Kidney (tissue), 14 donors: ENCODE measurements around the gene GPR34. TPM values are rescaled to one million over a fixed set of nuclear protein-coding genes. Genes with fewer than 3 reads are reported as not detected.
"Not testable (repeated sequence)": the region's sequence is repeated elsewhere in the genome, so short reads cannot be mapped to it uniquely, and the experiment has no call there.

Experiments used
- DNase-seq, 5 donors: peaks; one replicate each; pipeline ENCODE4 v3.0.0-alpha.2; 2013 to 2020
- FAIRE-seq: peaks from 2 replicates; lab custom pipeline; 2012; peaks lifted over from hg19 to GRCh38; lab: Jason Lieb, UNC
- H3K27ac ChIP-seq, 2 donors: one replicate each; pipeline ENCODE4 v1.7.0; 2013; ENCODE audit warnings: low read depth in 2 of 2, low read length in 2 of 2, inconsistent platforms in 1 of 2
- H3K27me3 ChIP-seq: one replicate; pipeline ENCODE4 v1.7.1; 2013; ENCODE audit warnings: low read length, inconsistent platforms; ENCODE audit not compliant: control insufficient read depth, insufficient read depth
- H3K36me3 ChIP-seq, 3 donors: one replicate each; pipeline versions ENCODE4 v1.7.0 to v1.7.1; 2013; ENCODE audit warnings: low read length in 3 of 3, control low read depth in 1 of 3, inconsistent platforms in 1 of 3; ENCODE audit not compliant: insufficient read depth in 3 of 3, control insufficient read depth in 2 of 3
- H3K4me1 ChIP-seq, 3 donors: one replicate each; pipeline versions ENCODE4 v1.7.0 to v1.7.1; 2013; ENCODE audit warnings: low read length in 3 of 3, inconsistent platforms in 1 of 3, low read depth in 1 of 3; ENCODE audit not compliant: control insufficient read depth in 2 of 3, insufficient read depth in 2 of 3
- H3K4me3 ChIP-seq, 3 donors: one replicate each; pipeline versions ENCODE4 v1.7.0 to v1.8.1; 2013; ENCODE audit warnings: low read length in 3 of 3, control low read depth in 1 of 3, inconsistent platforms in 1 of 3
- H3K9ac ChIP-seq, 3 donors: one replicate each; pipeline versions ENCODE4 v1.7.0 to v1.7.1; 2013; ENCODE audit warnings: low read length in 3 of 3, control low read depth in 1 of 3, inconsistent platforms in 1 of 3
- H3K9me3 ChIP-seq, 3 donors: one replicate each; pipeline versions ENCODE4 v1.7.0 to v1.7.1; 2013; ENCODE audit warnings: low read length in 3 of 3, control low read depth in 1 of 3, inconsistent platforms in 1 of 3; ENCODE audit not compliant: control insufficient read depth in 2 of 3, insufficient read depth in 1 of 3
- intact Hi-C: fragments of 100-400 bp; cut with DNase I; formaldehyde crosslinking; loops from one replicate; pipeline ENCODE4 v1.11.1; 2022
- polyA plus RNA-seq: library from polyadenylated mRNA; stranded (reverse); fragments of 350-450 nt; fragmentation: Illumina TruSeq; extraction: RNeasy Lipid Tissue Mini Kit (QIAGEN cat#74804); gene quantifications from one replicate; pipeline ENCODE4 v1.2.3, GENCODE V29; 2014; ENCODE audit warnings: low read depth, low replicate concordance; ENCODE audit not compliant: insufficient read depth
- total RNA-seq: library from RNA; stranded (reverse); fragmentation: NEBNext Ultra II Directional; extraction: Animal tissue kit (Norgen Biotek cat#: 25700); gene quantifications from one replicate; pipeline ENCODE4 v1.2.1, GENCODE V29; 2021
- TF ChIP-seq, protein P1 (sequence below): IDR thresholded peaks from 3 replicates; pipeline ENCODE4 v1.5.1; 2012; ENCODE audit warnings: mild to moderate bottlenecking, moderate library complexity, borderline replicate concordance; ENCODE audit not compliant: insufficient read depth; ENCODE audit errors: extremely low read depth
- donor health status: control.
- donor health status: control.
- donor health status: control.
- donor health status: control.
- donor health status: control.
- donor health status: DM: yes; HTN: yes; CAD: no.
- donor health status: Normal renal cell carcinoma (clear cell type).

Gene GPR34
- total and polyA plus RNA-seq, 2 donors from 2014 or later = 2.2 to 17.9 TPM

DNA sequence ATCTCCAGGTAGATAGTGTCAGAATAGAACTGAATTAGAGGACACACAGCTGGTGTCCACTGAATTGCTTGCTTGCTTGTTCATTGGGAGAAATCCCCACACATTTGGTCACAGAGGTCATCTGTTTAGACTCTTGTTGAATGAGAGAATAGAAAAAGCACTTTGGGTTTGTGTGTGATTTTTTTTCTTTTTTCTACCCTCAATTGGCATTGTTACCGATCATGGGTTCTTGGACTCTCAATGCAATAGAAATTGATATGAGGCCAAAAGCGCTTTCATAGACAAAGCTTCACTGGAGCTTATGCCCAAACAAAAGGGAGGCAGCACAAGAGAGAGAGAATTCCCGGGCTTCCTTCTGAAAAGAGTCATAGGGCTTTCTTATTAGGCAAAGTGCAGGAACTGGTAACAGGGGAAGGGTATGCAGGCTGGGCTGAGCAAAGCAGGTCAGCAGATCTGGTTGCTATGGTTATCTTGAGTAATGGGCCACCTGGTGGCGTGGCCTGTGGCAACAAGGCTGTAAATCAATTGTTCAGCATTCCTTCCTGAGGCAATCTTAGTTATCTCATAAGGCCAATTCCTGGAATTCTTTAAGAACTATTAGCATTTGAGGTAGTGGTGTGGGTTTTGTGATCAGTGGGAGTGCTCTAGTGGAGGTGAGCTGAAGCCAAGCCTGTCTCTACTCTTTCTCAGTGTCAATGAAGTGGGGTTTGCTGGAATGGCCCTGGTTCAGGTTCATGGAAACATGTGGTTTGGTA, 29.9 kb downstream of the GPR34 start:
- no peak overlapping the region for H3K27ac ChIP-seq
- H3K4me1 ChIP-seq = no peaks in the 10 kb centered on the region
- no peak for FAIRE-seq
- DNase-seq = peak in 2 of 5 donors; percentile 5 to 12
- H3K9me3 ChIP-seq = no peaks in the 10 kb centered on the region
- TF ChIP-seq, protein P1, sequence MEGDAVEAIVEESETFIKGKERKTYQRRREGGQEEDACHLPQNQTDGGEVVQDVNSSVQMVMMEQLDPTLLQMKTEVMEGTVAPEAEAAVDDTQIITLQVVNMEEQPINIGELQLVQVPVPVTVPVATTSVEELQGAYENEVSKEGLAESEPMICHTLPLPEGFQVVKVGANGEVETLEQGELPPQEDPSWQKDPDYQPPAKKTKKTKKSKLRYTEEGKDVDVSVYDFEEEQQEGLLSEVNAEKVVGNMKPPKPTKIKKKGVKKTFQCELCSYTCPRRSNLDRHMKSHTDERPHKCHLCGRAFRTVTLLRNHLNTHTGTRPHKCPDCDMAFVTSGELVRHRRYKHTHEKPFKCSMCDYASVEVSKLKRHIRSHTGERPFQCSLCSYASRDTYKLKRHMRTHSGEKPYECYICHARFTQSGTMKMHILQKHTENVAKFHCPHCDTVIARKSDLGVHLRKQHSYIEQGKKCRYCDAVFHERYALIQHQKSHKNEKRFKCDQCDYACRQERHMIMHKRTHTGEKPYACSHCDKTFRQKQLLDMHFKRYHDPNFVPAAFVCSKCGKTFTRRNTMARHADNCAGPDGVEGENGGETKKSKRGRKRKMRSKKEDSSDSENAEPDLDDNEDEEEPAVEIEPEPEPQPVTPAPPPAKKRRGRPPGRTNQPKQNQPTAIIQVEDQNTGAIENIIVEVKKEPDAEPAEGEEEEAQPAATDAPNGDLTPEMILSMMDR = no peak
- no peaks in the 10 kb centered on the region for H3K36me3 ChIP-seq
- H3K4me3 ChIP-seq = no peak overlapping the region
- no peak overlapping the region for H3K9ac ChIP-seq
- no peaks in the 10 kb centered on the region for H3K27me3 ChIP-seq
- intact Hi-C loops = no loop called here

DNA sequence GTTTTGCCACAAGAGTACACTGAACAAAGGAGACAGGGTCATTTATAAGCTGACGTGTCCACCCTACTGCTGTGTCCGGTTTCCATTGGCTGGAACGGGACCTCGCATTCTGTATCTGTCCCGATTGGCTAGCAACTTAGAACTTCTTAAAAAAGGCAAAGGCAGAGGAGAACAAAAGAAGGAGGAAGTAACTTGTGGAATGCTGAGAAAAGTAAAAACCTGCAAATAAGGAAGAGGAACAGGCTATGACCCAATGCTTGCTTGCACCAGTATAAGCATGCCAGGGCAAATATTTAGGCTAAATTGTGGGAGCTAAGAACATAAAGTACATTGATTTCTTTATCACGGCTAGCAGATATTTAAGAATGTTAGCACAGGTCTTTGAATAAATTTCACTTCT, 30.8 kb downstream of the GPR34 start:
- H3K36me3 ChIP-seq, FAIRE-seq, DNase-seq, H3K27ac ChIP-seq, H3K4me3 ChIP-seq, H3K9ac ChIP-seq, H3K27me3 ChIP-seq, H3K4me1 ChIP-seq, intact Hi-C loops, H3K9me3 ChIP-seq: not testable (repeated sequence)

DNA sequence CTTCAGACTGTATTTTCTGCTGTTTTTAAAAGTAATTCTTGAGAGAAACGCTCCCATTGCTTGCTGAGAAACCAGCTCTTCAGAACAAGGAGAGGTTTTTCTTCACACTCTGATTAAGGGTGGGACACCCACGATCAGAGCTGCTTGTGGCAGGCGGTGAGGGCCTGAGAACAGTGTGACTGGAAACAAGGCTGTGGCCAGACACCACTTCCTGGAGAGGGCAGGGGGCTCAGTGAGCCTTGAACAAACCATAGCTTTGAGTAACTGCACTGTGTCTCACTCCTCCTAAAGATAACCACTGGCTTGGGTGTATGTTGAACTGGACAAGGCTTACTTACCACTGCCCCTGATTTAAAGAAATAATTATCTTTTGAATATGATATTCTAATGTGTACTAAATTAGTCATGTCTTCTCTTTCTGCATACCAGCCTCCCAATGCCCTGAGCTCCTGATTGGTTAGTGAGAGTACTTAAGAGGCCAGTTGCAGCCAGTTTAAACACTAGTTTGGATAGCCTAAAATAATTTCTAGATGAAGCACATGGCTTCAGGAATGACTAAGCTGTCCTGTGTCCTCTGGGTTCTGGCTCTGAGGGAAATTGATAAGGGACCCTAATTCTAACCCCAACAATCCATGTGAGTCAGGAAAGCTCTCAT, 31.5 kb downstream of the GPR34 start:
- TF ChIP-seq, protein P1 = no peak
- DNase-seq = no peak
- no peaks in the 10 kb centered on the region for H3K36me3 ChIP-seq
- H3K4me1 ChIP-seq = no peaks in the 10 kb centered on the region
- FAIRE-seq = no peak
- intact Hi-C loops = no loop called here
- no peak overlapping the region for H3K27ac ChIP-seq
- no peak overlapping the region for H3K4me3 ChIP-seq
- no peak overlapping the region for H3K9ac ChIP-seq
- no peaks in the 10 kb centered on the region for H3K9me3 ChIP-seq
- H3K27me3 ChIP-seq = no peaks in the 10 kb centered on the region

DNA sequence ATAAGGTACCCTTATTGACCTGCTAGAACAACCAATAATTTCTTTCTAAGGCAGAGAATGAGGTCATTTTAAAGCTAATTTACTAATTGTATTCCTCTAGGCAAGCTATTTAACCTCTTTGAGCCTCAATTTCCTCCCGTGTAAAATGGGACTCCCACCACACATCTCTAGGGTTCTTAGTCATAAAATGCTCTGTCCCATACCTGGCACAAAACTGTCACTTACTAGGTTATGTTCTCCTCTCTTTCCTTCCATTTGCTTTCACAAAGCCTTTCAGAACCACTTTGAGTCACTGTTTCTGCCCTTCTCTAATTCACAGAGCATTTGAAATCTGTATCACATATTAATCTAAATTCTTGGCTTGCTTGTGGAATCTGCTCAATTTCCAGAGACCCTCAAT, 32.8 kb downstream of the GPR34 start:
- Histone ChIP-seq H3K36me3 (no peaks in the 10 kb centered on the region), H3K4me1 (no peaks in the 10 kb centered on the region), H3K4me3 (no peak overlapping the region), H3K9me3 (no peaks in the 10 kb centered on the region), H3K27me3 (no peaks in the 10 kb centered on the region), H3K27ac (no peak overlapping the region), H3K9ac (no peak overlapping the region)
- no peak for DNase-seq
- intact Hi-C loops = no loop called here
- TF ChIP-seq, protein P1 = no peak
- no peak for FAIRE-seq
